SK-N-SH treated with all-trans-retinoic acid at 6 μM for 48 hours (cell line): Measurements from ENCODE around the gene TEKTIP1.

Experiments
- ATAC-seq: fragments of 200-7000 bp; cut with Tn5 transposase; 3 replicates; pipeline ENCODE4 v1.9.1; 2020; ENCODE audit warnings: mild to moderate bottlenecking, moderate library complexity
- ARNTL ChIP-seq: fragments of 450-650 bp; formaldehyde crosslinking; IDR thresholded peaks from 2 replicates; pipeline ENCODE4 v1.5.0; 2020; ENCODE audit warnings: low read depth, mild to moderate bottlenecking, moderate library complexity, borderline replicate concordance
- BACH2 ChIP-seq: fragments of 250-450 bp; sonication (Bioruptor Pico); IDR thresholded peaks from 2 replicates; pipeline ENCODE4 v1.9.0; 2021; ENCODE audit warnings: mild to moderate bottlenecking, borderline replicate concordance
- CREB5 ChIP-seq: fragments of 250-450 bp; sonication (Bioruptor Pico); IDR thresholded peaks from 2 replicates; pipeline ENCODE4 v1.5.1; 2020; ENCODE audit warnings: low read depth, mild to moderate bottlenecking, moderate library complexity
- CSDC2 ChIP-seq: fragments of 250-450 bp; sonication (Bioruptor Pico); IDR thresholded peaks from 2 replicates; pipeline ENCODE4 v1.5.0; 2020; ENCODE audit warnings: mild to moderate bottlenecking, moderate library complexity
- ESRRG ChIP-seq: fragments of 250-450 bp; sonication (Bioruptor Pico); IDR thresholded peaks from 2 replicates; pipeline ENCODE4 v1.6.1; 2021; ENCODE audit warnings: mild to moderate bottlenecking
- GLIS3 ChIP-seq: fragments of 250-450 bp; sonication (Bioruptor Pico); IDR thresholded peaks from 2 replicates; pipeline ENCODE4 v1.5.0; 2020; ENCODE audit warnings: mild to moderate bottlenecking, moderate library complexity
- ISL1 ChIP-seq: fragments of 250-450 bp; sonication (Bioruptor Pico); IDR thresholded peaks from 2 replicates; pipeline ENCODE4 v2.1.2; 2022; ENCODE audit warnings: mild to moderate bottlenecking, moderate library complexity
- OSR1 ChIP-seq: fragments of 250-450 bp; sonication (Bioruptor Pico); IDR thresholded peaks from 2 replicates; pipeline ENCODE4 v1.8.0; 2022; ENCODE audit warnings: moderate library complexity, mild to moderate bottlenecking, inconsistent platforms
- PATZ1 ChIP-seq: fragments of 250-450 bp; sonication (Bioruptor Pico); IDR thresholded peaks from 2 replicates; pipeline ENCODE4 v1.8.0; 2020; ENCODE audit warnings: mild to moderate bottlenecking, moderate library complexity, borderline replicate concordance
- POU6F1 ChIP-seq: fragments of 250-450 bp; sonication (Bioruptor Pico); IDR thresholded peaks from 2 replicates; pipeline ENCODE4 v1.8.0; 2021; ENCODE audit warnings: low read depth, mild to moderate bottlenecking, moderate library complexity, borderline replicate concordance
- PPARA ChIP-seq: fragments of 250-450 bp; sonication (Bioruptor Pico); IDR thresholded peaks from 2 replicates; pipeline ENCODE4 v1.5.0; 2020; ENCODE audit warnings: mild to moderate bottlenecking, borderline replicate concordance
- RARB ChIP-seq: fragments of 250-450 bp; sonication (Bioruptor Pico); IDR thresholded peaks from 2 replicates; pipeline ENCODE4 v1.8.0; 2021; ENCODE audit warnings: mild to moderate bottlenecking, moderate library complexity
- SNAI2 ChIP-seq: fragments of 250-450 bp; sonication (Bioruptor Pico); IDR thresholded peaks from 2 replicates; pipeline ENCODE4 v1.5.0; 2020; ENCODE audit warnings: mild to moderate bottlenecking, moderate library complexity
- TOX ChIP-seq: fragments of 250-450 bp; sonication (Bioruptor Pico); IDR thresholded peaks from 2 replicates; pipeline ENCODE4 v1.8.0; 2021; ENCODE audit warnings: mild to moderate bottlenecking, moderate library complexity, borderline replicate concordance
- TSHZ2 ChIP-seq: fragments of 250-450 bp; sonication (Bioruptor Pico); IDR thresholded peaks from 2 replicates; pipeline ENCODE4 v1.5.0; 2020; ENCODE audit warnings: mild to moderate bottlenecking, moderate library complexity
- ZC3H10 ChIP-seq: fragments of 250-450 bp; sonication (Bioruptor Pico); IDR thresholded peaks from 2 replicates; pipeline ENCODE4 v1.5.1; 2021; ENCODE audit warnings: mild to moderate bottlenecking, moderate library complexity
- ZFP3 ChIP-seq: fragments of 250-450 bp; sonication (Bioruptor Pico); IDR thresholded peaks from 2 replicates; pipeline ENCODE4 v1.5.0; 2020; ENCODE audit warnings: mild to moderate bottlenecking, moderate library complexity
- ZFP30 ChIP-seq: fragments of 450-650 bp; formaldehyde crosslinking; IDR thresholded peaks from 2 replicates; pipeline ENCODE4 v1.5.0; 2022; ENCODE audit warnings: mild to moderate bottlenecking, moderate library complexity
- ZNF565 ChIP-seq: fragments of 450-650 bp; formaldehyde crosslinking; conservative IDR thresholded peaks from 2 replicates; pipeline ENCODE4 v1.5.0; 2020; ENCODE audit warnings: low read depth, mild to moderate bottlenecking, moderate library complexity
- ZNF70 ChIP-seq: fragments of 450-650 bp; formaldehyde crosslinking; IDR thresholded peaks from 2 replicates; pipeline ENCODE4 v1.5.0; 2020; ENCODE audit warnings: mild to moderate bottlenecking, moderate library complexity
- TF ChIP-seq, protein P1 (sequence below): fragments of 250-450 bp; sonication (Bioruptor Pico); IDR thresholded peaks from 2 replicates; pipeline ENCODE4 v1.5.1; 2021; ENCODE audit warnings: mild to moderate bottlenecking, moderate library complexity

The TEKTIP1 gene

GRCh38 chr19:3497757-3498520 is 41.0 kb upstream of the TEKTIP1 start:
- ATAC-seq, result no peak
- TF ChIP-seq ZNF70, result no peak
- TF ChIP-seq POU6F1 (CRISPR knock-in tag), result no peak
- no peak for TF ChIP-seq CSDC2 (CRISPR knock-in tag)

DNA sequence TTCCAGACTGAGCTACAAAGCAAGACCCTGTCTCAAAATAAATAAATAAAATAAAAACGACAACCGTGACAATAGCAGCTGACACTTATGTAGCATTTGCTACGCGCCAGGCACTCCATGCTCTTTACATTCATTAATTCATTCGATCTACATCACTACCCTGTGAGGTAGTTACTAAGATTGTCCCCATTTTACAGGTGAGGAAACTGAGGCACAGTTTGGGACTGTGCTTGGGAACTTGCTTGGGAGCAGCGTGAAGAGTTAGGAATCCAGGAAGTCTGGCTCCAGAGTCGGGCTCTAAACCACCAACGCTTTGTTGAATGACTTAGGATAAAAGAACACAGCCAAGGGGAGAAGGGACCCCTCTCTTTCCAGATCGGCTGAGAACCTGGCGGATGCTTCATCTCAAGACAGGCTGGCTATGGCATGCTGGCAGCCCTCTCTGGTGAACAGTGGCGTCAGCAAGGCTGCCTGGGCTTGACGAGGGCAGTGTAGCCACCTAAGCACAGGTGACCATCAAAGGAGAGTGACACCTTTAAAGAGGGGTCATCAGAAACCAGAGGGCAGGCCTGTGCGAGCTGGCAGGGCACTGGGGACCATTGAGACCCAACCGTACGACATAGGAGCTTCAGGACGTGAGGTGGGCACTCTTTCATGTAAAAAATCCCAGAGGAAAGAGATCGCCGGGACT is 39.1 kb upstream of the TEKTIP1 start:
- ATAC-seq, result peak; percentile 30
- TF ChIP-seq BACH2 (CRISPR knock-in tag) (no peak), ZC3H10 (CRISPR knock-in tag) (no peak)

- TF ChIP-seq ZC3H10 (CRISPR knock-in tag) (no peak), ESRRG (CRISPR knock-in tag) (no peak), RARB (no peak), ISL1 (CRISPR knock-in tag) (no peak), ZNF70 (no peak), ZNF565 (CRISPR knock-in tag) (no peak), PATZ1 (CRISPR knock-in tag) (no peak), PPARA (CRISPR knock-in tag) (no peak), OSR1 (CRISPR knock-in tag) (no peak), TOX (CRISPR knock-in tag) (no peak), SNAI2 (CRISPR knock-in tag) (no peak), ZFP3 (no peak), ZFP30 (CRISPR knock-in tag) (no peak), TSHZ2 (CRISPR knock-in tag) (no peak), POU6F1 (CRISPR knock-in tag) (no peak), BACH2 (CRISPR knock-in tag) (no peak), GLIS3 (CRISPR knock-in tag) (no peak), CREB5 (CRISPR knock-in tag) (no peak), ARNTL (no peak)
- TF ChIP-seq, protein P1, sequence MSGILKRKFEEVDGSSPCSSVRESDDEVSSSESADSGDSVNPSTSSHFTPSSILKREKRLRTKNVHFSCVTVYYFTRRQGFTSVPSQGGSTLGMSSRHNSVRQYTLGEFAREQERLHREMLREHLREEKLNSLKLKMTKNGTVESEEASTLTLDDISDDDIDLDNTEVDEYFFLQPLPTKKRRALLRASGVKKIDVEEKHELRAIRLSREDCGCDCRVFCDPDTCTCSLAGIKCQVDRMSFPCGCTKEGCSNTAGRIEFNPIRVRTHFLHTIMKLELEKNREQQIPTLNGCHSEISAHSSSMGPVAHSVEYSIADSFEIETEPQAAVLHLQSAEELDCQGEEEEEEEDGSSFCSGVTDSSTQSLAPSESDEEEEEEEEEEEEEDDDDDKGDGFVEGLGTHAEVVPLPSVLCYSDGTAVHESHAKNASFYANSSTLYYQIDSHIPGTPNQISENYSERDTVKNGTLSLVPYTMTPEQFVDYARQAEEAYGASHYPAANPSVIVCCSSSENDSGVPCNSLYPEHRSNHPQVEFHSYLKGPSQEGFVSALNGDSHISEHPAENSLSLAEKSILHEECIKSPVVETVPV (CRISPR knock-in tag), result no peak
- ATAC-seq, result peak; percentile 96
Observed at GRCh38 chr19:3500429-3501101, 38.4 kb upstream of the TEKTIP1 start, which contains the start of gene DOHH. Gene DOHH, minus strand, starts transcription at chr19:3500674. Its CDS starts 3,860 bp downstream, at chr19:3496814.
